KOPT-K1 (cell line): ENCODE measurements around the gene ARHGEF2.
"Not testable (repeated sequence)": the region's sequence is repeated elsewhere in the genome, so short reads cannot be mapped to it uniquely, and the experiment has no call there.

Source experiments
- H3K27ac ChIP-seq: fragments of 200-600 bp; sonication (generic); 2 replicates; pipeline ENCODE4 v1.5.1; 2016; ENCODE audit warnings: antibody characterized with exemption, mild to moderate bottlenecking, low read depth, low read length; ENCODE audit not compliant: poor library complexity, severe bottlenecking
- H3K36me3 ChIP-seq: fragments of 200-600 bp; sonication (generic); 2 replicates; pipeline ENCODE4 v1.5.1; 2017; ENCODE audit warnings: antibody characterized with exemption, mild to moderate bottlenecking, low read length, moderate library complexity; ENCODE audit not compliant: insufficient read depth
- H3K9me3 ChIP-seq: fragments of 200-600 bp; sonication (generic); 2 replicates; pipeline ENCODE4 v1.5.1; 2017; ENCODE audit warnings: antibody characterized with exemption, low read length, mild to moderate bottlenecking; ENCODE audit not compliant: insufficient read depth, poor library complexity, severe bottlenecking

The ARHGEF2 gene

DNA sequence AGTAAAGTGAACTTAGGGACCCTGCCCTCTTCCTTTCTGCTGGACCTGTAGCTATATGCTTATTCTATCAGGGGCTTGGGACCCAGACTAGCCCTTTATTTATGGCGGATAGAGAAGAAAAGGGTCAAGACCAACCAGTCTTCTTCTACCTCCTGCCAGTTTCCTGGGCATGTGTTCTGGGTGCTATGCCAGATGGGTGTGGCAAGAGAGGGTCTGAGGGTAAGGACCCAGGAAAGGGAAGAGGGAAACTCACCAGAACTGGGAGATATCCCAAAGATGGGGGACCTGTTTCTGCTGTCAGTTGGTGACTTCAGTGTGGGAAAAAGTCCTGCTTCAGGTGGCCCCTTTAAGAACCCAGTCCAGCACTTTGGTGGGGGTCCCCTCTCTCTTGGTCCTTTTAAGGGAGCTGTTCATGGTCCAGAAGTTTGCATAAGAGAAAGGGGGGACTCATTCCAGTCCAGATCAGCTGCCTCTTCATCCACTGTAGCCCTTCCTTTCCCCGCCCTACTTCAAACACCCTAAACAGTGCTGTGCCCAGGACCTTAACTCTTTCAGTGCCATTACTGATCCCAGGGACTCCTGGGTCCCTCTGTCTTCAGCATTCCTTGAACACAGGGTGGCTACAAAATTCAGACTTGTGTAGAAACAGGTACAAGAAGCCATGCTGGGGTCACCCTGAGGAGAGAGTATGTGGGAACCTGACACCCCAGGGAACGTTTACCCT is 24.0 kb upstream of the ARHGEF2 start:
- no peak overlapping the region for H3K27ac ChIP-seq
- H3K36me3 ChIP-seq = peaks cover 8% of the 10 kb centered on the region; the same call in 1 of the 2 replicates
- no peaks in the 10 kb centered on the region for H3K9me3 ChIP-seq

DNA sequence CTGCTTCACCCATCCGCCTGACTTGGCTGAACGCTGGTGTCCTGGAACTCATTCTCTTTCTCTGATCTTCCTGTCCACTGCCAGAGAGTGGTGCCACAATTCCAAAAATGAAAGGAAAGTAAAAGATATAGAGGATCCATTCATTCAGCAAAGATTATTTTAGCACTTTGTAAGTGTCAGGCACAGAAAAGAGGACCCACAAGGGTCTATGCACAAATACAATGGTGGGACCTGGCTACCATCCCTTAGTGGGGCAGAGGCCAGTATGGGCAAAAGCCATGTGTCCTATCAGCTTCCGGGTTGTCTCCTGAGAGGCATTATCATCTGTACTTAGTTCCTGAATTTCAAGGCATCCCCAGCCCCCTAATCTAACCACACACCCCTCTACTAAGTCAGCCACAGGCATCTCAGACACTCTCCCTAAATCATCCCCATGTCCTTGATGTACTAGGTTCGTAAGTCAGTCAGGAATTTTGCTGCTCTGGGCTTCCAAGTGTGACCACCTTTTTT is 23.4 kb upstream of the ARHGEF2 start:
- Histone ChIP-seq H3K27ac (no peak overlapping the region), H3K9me3 (no peaks in the 10 kb centered on the region), H3K36me3 (peaks cover 2% of the 10 kb centered on the region; the same call in 1 of the 2 replicates)

DNA sequence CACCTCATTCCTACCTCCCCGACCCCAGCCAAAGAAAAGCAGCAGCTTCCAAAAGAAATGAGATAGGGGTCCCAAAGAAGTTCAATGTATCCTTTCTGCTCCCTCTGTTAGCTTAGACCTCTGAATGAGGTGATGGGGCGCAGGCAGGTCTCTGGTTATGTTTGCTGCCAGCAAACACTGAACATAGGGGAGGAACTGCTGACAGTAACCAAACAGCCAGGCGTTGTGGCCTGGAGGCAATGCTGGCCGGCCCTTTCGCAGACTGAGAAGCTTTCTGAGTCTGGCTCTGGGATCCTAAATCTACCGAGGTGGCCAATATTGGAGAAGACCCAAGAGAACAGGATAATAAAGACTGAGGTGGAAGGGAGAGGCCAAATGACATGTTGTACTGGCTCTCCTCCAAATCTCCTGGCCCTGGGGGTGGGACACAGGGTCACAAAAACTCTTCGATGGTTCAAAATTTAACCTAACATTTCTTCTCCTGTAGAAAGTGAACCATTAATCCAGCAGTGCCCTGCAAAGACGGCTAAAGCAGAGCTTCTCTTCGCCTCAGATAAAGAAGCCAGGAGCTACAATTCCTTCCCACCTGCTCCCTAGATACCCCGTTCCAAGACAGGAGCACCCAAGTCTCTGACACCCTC is 22.8 kb upstream of the ARHGEF2 start:
- H3K36me3 ChIP-seq = no peaks in the 10 kb centered on the region
- no peaks in the 10 kb centered on the region for H3K9me3 ChIP-seq
- no peak overlapping the region for H3K27ac ChIP-seq

DNA sequence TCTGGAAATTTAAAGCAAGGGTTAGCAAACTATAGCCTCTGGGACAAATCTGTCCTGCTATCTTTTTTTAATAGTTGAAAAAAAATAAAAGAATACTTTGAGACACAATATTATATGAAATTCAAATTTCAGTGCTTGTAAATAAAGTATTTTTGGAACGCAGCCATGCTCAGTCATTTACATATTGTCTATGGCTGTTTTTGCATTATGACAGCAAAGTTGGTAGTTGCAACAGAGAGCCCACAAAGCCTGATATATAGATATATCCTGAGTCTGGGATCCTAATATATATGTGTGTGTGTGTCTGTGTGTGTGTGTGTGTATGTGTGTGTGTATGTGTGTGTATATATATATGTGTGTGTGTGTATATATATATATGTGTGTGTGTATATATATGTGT is 21.6 kb upstream of the ARHGEF2 start:
- no peaks in the 10 kb centered on the region for H3K36me3 ChIP-seq
- no peak overlapping the region for H3K27ac ChIP-seq
- no peaks in the 10 kb centered on the region for H3K9me3 ChIP-seq

DNA sequence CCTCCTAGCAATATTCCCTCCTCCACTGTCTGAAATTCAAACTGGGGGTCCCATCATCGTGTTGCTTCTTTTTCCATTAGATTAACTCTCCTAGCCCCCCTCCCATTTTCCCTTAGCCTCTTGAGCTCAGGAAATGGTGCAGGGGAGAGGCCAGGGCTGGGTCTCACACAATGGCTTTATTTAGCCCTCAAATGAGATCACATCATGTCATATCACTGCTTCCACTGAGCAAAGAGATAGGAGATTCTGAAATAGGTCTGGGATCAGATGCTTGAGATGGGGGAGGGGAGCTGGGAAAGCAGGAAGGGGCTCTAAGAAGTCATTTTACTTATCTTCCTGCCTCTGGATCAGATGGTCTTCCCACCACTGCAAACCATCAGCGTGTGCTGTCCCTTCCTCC is 17.8 kb upstream of the ARHGEF2 start:
- H3K27ac ChIP-seq = no peak overlapping the region
- H3K9me3 ChIP-seq = no peaks in the 10 kb centered on the region
- no peaks in the 10 kb centered on the region for H3K36me3 ChIP-seq

DNA sequence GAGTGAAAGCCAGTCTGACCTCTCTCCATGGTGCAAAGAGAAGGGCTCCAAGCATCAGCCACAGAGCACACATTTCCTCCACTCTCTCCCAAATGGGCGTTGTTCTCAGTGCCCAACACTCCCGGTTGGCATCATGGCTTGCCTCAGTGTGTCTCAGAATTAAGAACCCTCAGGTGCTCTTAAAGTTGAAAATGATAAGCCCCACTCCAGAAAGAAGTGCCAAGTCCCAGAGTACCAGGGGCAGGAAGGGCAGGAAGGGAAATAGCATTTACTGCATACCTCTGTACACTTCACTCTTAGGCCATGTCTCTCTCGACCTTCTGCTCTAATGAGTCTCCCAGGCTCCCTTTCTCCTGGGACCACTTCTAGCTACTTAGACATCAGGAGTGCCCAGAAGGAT is 15.2 kb upstream of the ARHGEF2 start:
- Histone ChIP-seq H3K9me3 (no peaks in the 10 kb centered on the region), H3K36me3 (no peaks in the 10 kb centered on the region), H3K27ac (no peak overlapping the region)

DNA sequence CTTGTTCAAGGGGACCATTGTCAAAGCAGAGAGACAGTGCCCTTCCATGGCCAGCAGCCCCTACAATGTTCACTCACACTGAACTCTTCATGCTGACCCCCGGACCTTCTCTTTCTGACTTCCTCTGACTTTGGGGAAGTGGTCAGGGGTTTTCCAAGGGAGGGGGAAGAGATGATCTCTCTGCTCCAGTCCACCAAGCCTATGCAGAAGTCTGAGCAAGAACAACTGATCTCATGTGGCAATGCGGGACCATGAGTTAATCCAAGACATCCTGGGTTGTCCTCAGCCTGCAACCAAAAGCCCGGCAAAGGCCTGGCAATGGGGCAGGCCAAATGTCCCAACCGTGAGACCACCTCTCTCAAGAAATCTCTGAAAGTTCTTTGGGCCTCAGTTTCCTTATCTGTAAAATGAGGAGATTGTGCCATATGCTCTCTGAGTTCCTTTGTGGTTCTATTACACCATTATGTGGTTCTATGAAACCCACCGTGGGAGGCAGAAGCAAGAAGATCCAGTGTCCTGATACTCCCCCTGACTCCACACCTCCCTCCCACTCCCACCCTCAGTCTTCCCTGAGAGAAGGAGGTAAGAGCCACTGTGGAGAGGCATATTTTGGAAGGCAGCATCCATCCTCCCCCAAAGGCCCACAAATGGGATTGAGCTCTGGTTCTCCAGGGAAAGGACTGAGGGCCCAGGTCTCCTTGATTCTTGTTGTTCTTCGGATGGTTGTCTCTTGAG is 11.8 kb upstream of the ARHGEF2 start:
- H3K9me3 ChIP-seq = no peaks in the 10 kb centered on the region
- no peak overlapping the region for H3K27ac ChIP-seq
- no peaks in the 10 kb centered on the region for H3K36me3 ChIP-seq

DNA sequence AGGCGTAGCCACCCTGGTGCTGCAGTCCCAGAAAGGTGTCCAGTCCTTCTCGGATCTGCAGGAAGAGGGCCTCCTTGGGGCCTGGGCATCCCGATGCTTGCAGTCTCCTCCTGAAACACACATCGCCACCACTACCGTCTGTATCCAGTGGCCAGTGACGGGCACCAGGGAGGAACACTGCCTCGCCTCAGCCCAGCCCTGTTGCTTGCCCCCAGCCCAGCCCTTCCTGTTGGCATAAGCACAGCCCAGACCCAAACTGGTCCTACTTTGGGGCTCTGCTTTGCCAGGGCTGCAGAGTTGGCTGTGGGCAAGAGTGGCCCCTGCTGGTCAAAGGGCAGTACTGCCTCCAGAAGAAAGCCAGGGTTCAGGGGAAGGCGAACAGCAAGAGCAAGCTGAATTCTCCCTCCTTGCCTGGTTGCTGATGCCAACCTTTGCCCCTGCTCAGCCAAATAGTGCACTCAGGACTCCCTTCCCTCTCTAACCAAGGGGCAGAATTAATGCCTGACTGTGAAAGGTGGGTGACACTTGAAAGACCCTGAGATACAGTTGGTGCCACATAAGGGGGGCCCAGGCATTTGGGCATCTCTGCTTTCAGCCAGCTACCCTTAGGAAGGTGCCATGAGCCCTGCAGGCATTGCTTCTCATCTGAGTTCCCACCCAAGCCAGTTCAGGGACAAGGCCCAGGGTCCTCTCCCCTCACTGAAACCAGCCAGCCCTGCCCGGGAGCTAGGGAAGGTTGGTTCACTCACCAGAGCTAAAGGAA is 11.1 kb upstream of the ARHGEF2 start:
- H3K36me3 ChIP-seq = no peaks in the 10 kb centered on the region
- H3K9me3 ChIP-seq = no peaks in the 10 kb centered on the region
- peak overlapping the region; percentile 4 for H3K27ac ChIP-seq

DNA sequence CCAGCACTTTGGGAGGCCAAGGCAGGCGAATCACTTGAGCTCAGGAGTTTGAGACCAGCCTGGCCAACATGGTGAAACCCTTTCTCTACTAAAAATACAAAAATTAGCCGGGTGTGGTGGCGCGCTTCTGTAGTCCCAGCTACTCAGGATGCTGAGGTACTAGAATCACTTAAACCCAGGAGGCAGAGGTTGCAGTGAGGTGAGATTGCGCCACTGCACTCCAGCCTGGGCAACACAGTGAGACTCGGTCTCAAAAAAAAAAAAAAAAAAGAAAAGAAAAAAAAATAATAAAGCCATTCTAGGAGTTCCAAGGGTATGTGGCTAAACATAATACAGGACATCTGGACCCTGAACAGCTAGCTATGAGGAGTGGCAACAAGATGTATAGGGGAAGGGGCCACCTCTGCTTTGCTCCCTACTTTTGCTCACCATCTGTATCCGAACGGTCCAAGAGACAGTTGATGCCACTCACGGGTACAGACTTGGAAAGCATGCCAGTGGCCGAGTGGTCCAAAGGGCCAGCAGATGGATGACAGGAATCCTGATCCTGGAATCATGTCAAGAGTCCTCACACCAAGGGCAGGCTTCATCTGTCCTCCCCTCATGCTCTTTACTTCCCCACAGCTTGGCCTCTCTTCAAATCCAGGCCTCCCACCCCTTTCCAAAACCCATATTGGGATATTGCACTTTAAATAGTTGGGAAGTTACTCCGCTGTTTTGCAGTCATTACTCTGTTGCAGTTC is 6.7 kb upstream of the ARHGEF2 start:
- H3K9me3 ChIP-seq, H3K27ac ChIP-seq, H3K36me3 ChIP-seq: not testable (repeated sequence)

DNA sequence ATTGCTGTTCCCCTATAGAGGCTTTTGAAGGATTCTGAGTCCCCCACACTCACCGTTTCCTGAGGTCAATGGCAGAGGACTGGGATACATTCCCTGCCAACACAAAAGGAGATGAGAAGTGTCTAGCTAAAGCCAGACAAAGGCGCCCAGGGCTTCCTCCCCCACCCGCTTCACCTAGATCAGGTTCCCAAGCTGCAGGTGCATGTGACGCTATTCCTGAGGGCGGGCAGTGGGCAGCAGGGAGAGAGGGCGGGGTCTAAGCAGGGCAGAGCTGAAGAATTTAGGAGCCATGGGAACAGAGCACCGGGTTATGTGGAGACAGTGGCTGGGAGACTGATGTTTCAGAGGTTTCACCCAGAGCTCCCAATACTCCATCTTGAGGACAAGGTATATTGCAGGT is 6.0 kb upstream of the ARHGEF2 start:
- Histone ChIP-seq H3K9me3 (no peaks in the 10 kb centered on the region), H3K36me3 (no peaks in the 10 kb centered on the region), H3K27ac (no peak overlapping the region)

DNA sequence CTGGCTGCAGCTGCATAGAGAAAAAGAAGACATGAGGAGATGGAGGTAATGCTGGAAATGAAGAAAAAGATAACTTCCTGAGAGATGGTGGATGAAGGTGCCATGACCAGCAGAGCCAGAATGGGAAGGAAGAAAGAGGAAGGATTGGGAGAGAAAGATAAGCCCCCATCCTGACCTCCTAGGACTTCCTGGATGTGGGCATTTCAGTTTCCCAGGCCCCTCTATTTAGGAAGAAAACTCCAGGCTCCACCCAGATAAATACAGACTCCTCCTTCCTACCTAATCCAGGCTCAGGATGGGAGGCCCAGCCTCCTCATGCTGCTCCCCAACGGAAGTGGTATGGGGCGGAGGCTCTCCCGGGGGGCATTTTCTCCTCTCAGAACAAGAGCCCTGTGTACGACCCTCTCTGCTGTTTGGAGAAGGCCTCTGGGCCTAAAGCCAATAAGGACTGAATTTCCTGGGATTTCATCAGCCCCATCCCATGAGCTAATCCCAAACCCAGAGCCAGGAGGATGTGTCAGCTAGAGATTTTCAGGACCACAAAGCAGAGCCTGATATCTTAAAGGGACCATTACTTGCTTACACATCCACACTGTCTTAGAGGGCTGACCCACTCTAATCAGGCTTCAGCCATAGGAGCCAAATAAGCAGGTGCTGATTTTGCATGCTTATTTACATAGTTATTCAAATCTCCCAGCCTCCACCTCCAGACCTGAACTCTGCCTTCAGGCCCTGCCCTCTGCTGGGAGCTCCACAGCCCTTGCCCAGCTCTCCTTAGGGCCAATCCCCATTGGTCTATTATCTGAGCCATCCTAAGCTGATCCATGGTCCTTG is 5.1 kb upstream of the ARHGEF2 start:
- H3K36me3 ChIP-seq = no peaks in the 10 kb centered on the region
- H3K9me3 ChIP-seq = no peaks in the 10 kb centered on the region
- peak overlapping the region; percentile 20 for H3K27ac ChIP-seq

DNA sequence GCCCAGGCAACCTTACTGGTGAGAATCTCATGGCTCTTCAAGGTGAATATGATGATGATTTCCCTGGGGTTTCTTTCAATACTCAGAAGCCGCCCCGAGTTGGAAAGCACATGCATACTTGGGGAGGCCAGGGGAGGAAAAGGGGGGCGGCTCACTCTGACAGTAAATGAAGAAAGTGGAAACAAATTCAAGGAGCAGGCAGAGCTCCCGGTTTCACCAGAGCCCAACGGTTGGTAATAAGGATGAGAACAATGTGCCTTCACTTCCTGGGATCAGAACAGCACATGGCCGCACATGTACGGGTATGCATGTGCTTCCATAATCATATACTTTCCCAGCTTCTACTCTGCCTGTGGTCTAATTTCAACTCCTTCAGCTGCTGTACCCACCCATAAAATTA is 3.8 kb upstream of the ARHGEF2 start:
- no peaks in the 10 kb centered on the region for H3K9me3 ChIP-seq
- H3K27ac ChIP-seq = peak overlapping the region; percentile 34
- H3K36me3 ChIP-seq = no peaks in the 10 kb centered on the region

DNA sequence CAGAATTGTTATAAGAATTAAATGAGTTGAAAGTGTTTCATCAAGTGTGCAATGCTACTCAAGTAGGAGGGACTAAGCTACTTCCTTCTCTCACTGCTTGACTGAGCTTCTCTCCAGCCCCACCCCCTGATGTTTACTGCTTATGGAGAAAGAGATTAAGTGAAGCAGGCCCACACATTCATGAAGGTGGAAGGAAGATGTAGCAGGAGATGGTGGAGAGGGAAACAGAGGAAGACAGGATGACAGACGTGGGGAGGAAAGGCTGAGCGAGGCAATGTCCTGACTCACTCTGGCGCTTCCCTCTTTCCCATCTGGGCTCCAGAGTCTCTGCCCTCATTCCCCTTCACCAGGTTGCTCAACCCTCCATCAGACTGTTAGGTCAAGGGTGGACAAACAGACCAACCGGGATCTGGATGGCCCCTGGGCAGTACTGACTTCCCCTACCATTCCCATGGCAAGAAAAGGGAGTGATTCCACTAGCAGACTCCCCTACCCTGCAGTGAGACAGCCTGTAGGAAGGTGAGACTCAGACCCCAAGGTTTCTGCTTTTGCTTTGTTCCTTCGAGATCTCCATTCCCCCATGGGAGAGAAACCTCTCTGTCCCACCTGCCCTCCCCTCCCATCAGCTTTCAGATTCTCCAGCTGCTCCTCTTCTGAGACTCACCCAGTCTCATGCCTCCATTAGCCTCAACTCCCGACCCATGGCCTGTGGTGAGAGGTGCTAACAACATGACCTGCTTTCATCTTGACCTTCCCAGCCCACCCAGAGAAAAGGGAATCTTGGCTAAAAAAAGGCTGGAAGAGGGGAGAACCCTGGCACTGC is 3.1 kb upstream of the ARHGEF2 start:
- no peaks in the 10 kb centered on the region for H3K9me3 ChIP-seq
- peak overlapping the region; percentile 34 for H3K27ac ChIP-seq
- no peaks in the 10 kb centered on the region for H3K36me3 ChIP-seq
